HL-60 (cell line): ENCODE measurements around the gene SLC5A4.

Experiments used
- DNase-seq, 2 experiments: peaks; one replicate each; pipeline ENCODE4 v3.0.0-alpha.2; 2010 to 2020; ENCODE audit warnings: low read depth in 1 of 2, low spot score in 1 of 2
- H3K27ac ChIP-seq: fragments of 250-450 bp; sonication (Bioruptor Pico); replicated peaks from 2 replicates; pipeline ENCODE4 v1.5.1; 2020; ENCODE audit warnings: mild to moderate bottlenecking, moderate library complexity
- H3K27me3 ChIP-seq: fragments of 250-450 bp; sonication (Bioruptor Pico); 2 replicates; pipeline ENCODE4 v1.5.1; 2021; ENCODE audit warnings: mild to moderate bottlenecking, moderate library complexity; ENCODE audit not compliant: insufficient read depth, poor library complexity, severe bottlenecking
- H3K4me3 ChIP-seq: replicated peaks from 2 replicates; pipeline ENCODE4 v1.5.1; 2011; ENCODE audit warnings: mild to moderate bottlenecking, control low read depth, low read length; ENCODE audit not compliant: insufficient read depth
- CTCF ChIP-seq: IDR thresholded peaks from one replicate; pipeline ENCODE4 v1.5.1; 2011; ENCODE audit warnings: low read length, control low read depth, inconsistent platforms; ENCODE audit not compliant: insufficient read depth
- GABPA ChIP-seq: IDR thresholded peaks from 2 replicates; pipeline ENCODE4 v1.6.1; 2012; ENCODE audit warnings: low read depth
- POLR2AphosphoS5 ChIP-seq: IDR thresholded peaks from 2 replicates; pipeline ENCODE4 v1.6.1; 2012; ENCODE audit warnings: low read depth
- REST ChIP-seq: IDR thresholded peaks from 2 replicates; pipeline ENCODE4 v1.6.1; 2012; ENCODE audit warnings: low read depth; ENCODE audit not compliant: insufficient replicate concordance
- SPI1 ChIP-seq: IDR thresholded peaks from 2 replicates; pipeline ENCODE4 v1.6.1; 2012; ENCODE audit warnings: low read depth, mild to moderate bottlenecking, borderline replicate concordance

SLC5A4 gene

GRCh38 chr22:32216911-32217310 is 38.2 kb downstream of the SLC5A4 start:
- H3K4me3 ChIP-seq, result no peak overlapping the region
- H3K27ac ChIP-seq, result peak overlapping the region; percentile 47
- no peak for DNase-seq
- TF ChIP-seq CTCF (no peak), GABPA (no peak), SPI1 (no peak), REST (no peak), POLR2AphosphoS5 (no peak)
- no peaks in the 10 kb centered on the region for H3K27me3 ChIP-seq

GRCh38 chr22:32211011-32211410 is 44.1 kb downstream of the SLC5A4 start:
- H3K4me3 ChIP-seq, result no peak overlapping the region
- DNase-seq, result peak in 1 of 2 experiments; percentile 42
- H3K27ac ChIP-seq, result no peak overlapping the region
- TF ChIP-seq GABPA (no peak), REST (no peak), SPI1 (no peak), POLR2AphosphoS5 (no peak), CTCF (no peak)
- no peaks in the 10 kb centered on the region for H3K27me3 ChIP-seq

- DNase-seq, result no peak
- Histone ChIP-seq H3K27me3 (no peaks in the 10 kb centered on the region), H3K4me3 (no peak overlapping the region), H3K27ac (no peak overlapping the region)
- no peak for TF ChIP-seq CTCF
- TF ChIP-seq SPI1, result no peak
- no peak for TF ChIP-seq REST
- TF ChIP-seq POLR2AphosphoS5, result no peak
- no peak for TF ChIP-seq GABPA
Observed at GRCh38 chr22:32208681-32209080, 46.5 kb downstream of the SLC5A4 start.
